Germinal center (tissue), 1 donor: ENCODE results near the gene BDKRB1.

Experiments
- DNase-seq: peaks from one replicate; pipeline ENCODE4 v3.0.0; 2012; ENCODE audit warnings: mixed read lengths, low spot score

Gene BDKRB1

DNA sequence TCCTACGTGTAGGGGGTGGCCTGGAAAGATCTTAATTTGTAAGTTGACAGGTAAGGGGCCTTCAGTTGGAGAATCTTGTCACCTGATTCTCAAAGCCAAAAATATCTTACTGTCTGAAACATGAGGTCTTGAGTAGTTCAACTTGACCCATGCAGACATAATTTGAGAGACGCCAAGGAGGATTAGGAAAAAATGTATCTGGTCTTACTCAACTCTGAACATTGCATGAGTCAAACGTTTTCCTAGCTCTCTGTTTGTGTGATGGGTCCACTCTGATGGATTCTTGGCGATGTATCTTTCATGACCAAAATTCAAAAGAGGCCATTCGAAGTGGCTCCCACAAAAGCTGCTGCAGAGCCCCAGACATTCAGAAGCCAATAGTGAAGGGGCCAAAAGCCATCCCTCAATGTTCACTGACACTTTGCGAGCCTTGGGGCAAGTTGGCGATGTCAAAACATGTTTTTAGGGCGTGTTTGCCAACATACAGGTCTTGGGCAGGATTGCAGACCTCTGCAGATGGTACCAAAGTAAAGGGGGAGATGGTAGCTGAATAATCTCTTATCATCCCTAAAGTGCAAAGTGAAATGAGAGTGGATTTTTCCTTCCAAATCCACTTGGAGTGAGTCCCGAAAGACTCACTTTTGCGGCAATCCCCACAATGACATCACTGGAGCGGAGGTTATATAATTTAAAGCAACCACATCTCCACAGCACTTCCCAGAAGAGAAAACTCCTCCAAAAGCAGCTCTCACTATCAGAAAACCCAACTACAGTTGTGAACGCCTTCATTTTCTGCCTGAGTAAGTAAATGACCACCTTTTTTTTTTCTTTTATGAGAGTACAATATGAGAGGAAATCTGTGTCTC, at the start of gene BDKRB1:
Gene BDKRB1, plus strand, starts transcription at position 710 of the 866 bp plus-strand sequence. CDS start 7,473 bp downstream, outside the sequence.
- no peak for DNase-seq

DNA sequence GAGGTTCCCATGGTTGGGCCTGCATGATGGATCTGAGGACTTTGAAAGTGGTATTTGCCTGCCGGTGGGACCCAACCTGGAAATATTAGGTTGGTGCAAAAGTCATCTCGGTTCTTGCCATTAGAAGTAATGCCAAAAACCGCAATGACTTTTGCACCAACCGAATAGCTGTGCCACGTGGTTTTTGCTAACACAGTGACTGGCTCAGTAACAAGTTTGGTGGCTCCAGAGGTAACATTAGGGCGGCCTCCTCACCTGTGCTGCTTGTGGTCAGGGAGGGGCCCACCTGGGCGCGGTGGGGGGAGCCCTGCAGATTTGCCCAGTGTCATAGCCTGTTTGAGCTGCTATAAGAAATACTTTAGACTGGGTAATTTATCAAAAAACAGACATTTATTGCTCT, 49.5 kb upstream of the BDKRB1 start:
- DNase-seq: no peak

DNA sequence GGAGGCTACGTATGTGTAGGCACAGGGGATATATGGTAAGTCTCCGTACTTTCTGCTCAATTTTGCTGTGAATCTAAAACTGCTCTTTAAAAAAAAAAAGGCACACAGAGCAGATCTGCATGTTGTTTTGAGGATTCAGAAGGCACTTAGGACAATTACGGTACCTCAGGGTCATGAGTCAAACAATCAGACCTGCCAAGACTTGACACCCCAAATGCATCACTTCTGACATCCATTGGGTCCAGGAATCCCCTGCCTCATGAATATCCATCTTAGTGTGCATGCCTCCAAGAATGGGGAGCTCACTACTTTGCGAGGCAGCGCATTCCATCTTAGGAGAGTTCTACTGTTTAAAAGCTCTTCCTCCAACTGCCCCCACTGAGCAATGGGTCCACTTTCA, 48.3 kb upstream of the BDKRB1 start:
- DNase-seq: no peak

DNA sequence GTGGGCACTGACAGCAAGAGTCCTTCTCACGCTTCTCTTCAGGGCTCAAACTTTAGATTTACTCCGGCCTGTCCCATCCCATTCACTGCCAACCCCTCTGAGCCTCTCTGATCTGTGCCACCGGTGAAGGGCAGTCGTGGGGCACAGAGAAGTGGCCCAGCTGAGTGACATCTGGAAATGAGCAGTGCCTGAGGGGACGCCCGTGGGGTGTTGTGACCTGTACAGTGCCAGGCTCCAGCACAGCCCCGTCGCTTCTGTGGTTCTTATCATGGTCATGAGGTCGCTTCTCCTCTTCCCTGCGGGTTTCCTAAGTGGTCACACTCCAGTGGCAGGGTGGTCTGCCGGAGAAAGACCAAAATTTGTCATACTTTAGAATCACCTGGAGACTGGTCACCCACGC, 47.3 kb upstream of the BDKRB1 start:
- no peak for DNase-seq

DNA sequence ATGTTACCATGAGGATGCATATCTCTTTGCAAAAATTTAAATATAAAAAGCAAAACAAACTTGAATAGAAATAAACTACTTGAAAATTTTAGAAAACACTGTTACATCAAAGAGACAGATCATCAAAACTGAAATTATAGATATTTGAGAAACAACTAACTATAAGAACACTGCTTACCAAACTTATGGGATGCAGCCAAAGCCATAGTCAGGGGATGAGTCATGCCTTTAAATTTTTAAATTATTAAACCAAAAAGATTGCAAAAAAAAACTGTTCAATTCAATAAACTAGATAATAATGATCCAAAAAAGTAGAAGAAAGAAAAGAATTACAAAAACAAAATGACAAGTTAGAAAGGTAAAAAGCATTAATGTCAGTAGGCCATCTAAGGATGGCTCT, 43.9 kb upstream of the BDKRB1 start:
- DNase-seq: no peak

DNA sequence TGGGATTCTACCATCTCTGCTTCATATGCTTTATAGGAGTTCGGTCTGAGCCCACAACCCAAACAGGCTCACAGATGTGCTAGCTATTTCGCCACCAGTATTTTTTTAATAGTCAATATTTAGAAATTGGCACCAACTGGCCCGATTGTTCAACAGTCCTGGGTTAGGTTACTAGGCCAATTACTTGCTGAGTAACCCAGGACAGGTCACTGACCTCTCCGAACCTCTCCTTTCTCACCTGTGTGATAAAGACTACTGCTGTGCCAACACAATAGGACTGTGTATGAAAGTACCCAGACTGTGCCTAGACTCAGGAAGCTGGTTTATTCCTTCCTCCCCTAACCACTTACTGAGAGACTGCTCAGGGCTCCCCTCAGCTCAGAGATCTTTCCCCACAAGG, 43.1 kb upstream of the BDKRB1 start:
- DNase-seq: no peak

DNA sequence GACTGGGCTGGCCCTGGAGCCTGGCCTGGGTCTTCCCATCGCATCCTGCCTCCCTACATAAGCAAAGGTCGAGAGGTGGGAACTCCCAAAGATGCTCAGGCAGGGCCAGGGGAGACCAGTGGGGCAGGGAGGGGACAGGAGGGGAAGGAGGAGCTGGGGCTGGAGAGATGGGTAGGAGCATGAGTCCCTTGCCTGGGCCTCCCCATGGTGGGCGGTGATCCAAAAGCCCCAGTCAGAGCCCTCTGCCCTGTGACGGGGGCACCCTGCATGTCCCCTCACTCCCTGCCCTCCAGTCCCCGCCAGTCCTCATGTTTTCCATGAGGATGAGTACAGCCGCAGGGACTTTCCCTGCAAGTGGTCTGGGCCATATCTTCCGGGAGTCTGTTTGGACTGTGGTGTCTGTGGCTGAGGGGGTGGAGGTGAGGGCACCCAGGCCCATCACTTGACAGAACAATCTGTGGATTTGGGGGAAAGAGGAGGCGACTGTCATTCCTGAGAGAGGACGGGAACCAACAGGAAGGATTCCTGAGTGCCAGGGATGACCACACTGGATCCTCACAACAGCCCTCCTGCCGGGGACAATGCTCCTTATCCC, 42.0 kb upstream of the BDKRB1 start:
- no peak for DNase-seq

DNA sequence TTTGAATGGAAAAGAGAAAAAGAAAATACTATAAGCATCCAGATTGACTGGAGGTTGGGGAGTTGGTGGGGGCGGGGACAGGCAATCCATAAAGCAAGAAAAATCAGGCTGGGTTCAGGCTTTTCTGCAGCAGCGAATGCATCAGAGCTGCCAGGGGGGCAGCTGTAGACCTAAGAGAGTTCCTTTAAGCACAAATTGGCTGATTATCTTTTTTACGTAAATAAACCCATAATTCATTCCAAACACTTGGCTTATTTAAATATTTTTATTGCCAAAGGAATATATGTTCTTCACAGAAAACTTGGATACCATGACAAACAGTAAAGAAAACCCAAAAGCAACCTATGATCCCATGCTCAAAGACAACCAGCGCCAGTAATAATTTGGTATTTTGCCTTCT, 41.2 kb upstream of the BDKRB1 start:
- DNase-seq: no peak

DNA sequence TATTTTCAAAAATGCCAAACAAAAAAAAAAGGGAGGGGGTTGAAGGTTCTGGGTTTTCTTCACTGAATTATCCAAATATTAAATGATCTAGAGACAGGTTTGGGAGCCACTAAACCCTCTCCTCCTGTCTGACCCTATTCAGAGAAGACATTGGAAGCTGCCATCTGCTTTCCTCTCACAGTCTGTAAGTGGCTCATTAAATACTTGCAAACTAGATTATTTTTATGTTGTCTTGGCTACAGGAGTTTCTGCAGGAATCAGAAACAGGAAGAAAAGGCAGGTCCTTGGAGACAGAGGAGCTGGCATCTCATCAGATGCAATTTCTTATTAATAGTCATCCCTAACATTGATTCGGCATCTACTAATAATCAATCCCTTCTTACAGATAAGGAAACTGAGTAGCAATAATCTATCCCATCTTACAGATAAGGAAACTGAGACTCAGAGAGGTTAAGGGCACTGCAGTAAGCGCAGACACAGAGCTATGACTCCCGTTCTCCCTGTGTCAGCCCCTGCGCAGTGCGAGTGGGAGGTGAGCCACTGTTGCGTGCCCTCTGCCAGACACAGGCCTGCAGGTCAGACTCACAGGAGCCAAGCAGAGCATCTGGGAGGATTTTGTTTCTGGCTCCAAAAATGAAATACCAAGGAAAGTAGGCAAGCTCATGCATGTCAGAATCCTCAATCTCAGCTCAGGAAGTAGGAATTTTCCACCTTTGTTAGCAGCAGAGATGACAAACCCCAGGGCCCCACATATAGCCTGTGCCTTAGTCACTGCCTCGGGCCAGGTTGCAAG, 40.4 kb upstream of the BDKRB1 start:
- DNase-seq: no peak

DNA sequence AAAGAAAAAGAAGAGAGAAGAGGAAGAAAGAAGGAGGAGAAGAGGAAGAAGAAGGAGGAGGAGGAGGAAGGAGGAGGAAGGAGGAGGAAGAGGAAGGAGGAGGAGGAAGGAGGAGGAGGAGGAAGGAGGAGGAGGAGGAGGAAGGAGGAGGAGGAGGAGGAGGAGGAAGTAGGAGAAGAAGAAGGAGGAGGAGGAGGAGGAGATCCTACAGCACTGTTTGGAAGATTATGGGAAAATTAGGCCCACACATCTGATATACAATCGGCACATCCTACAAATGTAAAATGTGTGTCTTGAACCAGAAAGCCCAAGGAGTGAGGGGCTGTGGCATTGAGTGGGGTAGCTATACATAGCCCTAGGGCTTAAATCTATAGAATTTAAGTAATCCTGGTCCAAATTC, 39.4 kb upstream of the BDKRB1 start:
- no peak for DNase-seq

DNA sequence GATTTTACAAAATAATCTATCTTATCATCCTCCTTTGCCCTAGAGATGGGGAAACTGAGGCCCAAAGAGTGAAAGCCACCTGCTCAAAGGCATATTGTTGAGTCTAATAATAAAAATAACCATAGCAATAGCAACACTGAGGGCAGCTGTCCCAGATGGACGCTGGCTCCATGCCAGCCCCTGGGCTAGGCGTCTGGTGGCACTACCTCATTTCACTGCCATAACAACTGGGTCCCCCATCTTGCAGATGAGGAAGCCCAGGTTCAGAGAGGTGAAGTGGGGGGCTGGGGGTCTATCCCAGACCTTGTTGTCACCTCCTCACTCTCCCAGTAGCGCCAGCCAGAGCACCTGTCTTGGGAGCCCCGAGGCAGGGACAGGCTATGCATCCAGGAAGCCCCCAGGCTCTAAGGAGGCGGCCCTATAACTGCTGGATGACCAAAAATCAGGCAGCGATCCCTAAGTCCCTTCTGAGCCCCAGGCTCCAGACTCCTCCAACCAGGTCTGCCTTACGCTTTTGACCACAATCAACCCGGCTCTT, 38.6 kb upstream of the BDKRB1 start:
- DNase-seq: no peak

DNA sequence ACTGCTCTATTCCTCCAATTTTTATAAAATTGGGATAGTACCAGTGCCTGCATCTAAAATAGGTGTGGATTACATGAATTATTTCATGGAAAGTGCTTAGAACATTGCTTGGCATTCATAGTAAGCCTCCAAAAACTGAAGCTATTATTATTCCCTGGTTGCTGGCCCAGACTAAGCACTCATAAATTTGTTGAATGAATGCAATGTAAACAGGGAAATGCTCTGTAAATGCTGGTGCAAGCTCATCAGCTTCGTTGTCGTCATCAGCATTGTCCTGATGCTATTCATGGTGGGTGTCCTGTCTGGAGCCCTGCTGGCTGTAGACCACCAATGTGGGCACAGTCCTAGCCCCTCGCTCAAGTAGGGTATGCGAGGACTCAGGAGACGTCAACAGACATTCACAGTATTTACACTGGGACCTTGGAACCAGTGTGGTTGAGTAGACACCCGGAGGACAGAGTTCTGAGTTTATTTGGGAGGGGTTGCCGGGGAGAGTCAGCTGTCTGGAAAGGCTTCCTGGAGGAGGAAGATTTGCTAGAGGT, 34.8 kb upstream of the BDKRB1 start:
- DNase-seq: no peak

DNA sequence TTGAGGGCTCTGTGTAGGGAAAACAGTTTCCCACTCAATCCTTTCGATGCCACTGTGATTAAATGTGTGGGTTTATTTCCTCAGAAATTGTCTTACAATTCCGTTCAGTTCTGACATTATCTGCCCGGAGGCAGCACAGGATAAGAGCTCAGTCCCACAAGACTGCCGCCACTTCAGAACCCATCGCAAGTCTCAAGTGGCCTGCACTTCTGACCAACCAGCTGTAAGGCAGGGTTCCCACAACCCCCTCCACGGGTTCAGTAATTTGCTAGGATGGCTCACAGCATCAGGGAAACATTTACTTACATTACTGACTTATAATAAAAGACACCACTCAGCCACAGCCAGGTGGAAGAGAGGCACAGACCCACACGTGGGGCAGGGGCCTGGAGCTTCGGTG, 34.2 kb upstream of the BDKRB1 start:
- DNase-seq: no peak

DNA sequence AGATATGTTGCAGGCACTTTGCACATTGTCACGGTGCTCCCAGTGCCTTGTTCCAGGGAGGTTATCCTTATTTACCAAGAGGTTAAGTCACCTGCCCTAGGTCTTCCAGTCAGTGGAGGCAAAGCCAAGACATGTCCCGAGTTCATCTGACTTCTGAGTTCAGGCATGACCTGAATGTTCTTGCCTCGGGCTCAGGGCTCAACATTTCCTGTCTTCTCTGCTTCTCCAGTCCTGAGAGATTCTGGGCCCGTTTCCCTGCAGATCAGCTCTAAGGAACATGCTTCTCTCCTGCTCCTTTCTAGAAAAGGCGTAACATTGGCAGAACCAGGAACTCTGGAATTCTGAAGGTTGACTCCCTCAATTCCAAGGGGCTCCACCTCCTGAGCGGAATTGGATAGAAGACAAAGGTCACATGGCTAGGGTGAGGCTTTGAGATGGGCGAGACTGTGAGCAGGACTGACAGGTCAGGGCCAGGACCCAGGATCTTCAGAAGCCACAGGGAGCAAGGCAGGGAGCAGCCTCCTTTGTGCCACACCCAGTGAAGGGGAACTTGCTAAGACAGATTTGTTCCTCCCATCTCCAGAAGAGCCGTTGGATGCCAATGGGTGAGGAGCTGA, 31.4 kb upstream of the BDKRB1 start:
- DNase-seq: no peak

DNA sequence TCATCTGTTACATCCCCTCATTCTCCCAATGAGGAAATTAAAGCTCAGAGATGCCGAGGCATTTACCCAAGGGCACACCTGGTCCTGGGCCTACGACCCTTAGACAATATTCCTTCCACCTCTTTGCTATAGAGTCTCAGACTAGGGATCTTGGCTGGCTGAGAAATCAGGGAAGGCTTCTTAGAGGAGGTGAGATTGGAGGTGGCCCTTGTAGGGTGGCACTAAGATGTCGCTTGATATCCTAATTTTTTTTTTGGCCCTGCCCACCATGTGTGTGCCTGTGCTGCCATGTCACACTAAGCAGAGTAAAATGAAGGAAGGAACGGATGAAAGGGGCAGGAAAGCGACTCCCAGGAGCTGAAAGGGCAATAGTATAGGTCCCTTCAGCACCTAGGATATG, 30.8 kb upstream of the BDKRB1 start:
- DNase-seq: no peak

DNA sequence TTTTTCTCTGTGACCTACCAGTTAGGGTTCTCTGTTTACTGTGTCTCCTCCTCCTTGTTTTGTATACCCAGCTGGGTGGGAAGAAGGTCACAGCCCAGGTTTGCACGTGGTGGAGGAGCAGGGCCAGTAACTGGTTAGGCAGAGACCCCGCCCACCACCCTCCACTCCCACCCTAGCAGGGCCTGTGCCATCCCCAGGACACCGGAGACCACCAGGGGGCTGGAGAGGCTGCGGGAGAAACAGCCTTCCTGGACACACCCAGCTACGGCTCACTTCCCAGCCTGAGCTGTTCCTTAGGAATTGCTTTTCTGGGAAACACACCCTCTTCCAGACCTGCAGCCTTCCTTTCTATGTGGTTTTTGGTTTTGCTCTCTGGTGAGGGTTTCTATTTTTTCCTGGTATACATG, 30.3 kb upstream of the BDKRB1 start:
- no peak for DNase-seq

DNA sequence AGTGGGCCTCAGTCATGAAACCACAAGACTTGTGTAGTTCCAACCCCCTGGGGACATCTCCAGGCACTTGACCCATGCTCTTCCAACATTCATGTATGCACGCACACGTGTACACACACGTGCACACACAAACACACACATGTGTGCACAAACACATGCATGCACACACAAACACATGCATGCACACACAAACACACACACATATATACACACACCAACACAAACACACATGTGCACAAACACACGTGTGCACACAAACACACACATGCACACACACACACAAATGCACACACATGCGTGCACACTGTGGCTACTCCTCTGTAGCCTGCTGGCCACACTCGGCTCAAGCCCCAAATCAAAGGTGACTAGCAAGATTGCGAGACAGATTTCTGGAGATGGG, 28.6 kb upstream of the BDKRB1 start:
- DNase-seq: no peak

DNA sequence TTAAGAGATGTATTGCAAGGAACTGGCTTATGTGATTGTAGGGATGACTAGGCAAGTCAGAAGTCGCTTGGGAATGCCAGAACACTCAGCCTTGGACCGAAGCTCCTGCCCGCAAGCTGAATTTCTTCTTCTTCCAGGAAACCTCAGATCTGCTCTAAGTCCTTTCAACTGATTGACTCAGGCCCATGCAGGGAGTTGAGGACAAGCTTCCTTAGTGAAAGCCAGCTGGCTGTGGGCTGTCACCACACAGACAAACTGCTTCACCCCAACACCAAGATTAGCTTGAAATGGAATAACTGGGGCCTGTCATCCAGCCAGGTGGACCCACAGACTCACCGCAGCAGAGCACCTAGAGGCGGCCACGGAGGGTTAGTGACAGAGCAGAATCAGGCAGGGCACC, 26.7 kb upstream of the BDKRB1 start:
- DNase-seq: no peak

DNA sequence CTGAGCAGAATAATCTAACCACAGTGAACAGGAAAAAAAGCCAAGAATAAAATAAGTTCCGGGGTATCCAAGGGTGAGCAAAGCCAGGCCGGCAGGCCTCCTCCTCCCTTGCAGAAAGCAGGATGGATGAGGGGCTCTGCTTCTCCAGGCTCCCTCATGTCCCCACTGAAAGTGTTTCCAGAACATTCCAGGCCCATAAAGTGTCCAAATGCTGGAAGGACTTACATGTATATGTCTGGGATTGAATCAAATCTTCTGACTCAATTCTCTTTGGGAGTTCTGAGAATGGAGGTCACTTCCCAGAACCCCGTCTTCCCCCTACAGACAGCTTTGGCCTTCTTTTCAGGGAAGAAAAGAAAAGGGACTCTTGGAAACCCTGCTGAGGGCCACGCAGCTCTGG, 25.0 kb upstream of the BDKRB1 start:
- no peak for DNase-seq

DNA sequence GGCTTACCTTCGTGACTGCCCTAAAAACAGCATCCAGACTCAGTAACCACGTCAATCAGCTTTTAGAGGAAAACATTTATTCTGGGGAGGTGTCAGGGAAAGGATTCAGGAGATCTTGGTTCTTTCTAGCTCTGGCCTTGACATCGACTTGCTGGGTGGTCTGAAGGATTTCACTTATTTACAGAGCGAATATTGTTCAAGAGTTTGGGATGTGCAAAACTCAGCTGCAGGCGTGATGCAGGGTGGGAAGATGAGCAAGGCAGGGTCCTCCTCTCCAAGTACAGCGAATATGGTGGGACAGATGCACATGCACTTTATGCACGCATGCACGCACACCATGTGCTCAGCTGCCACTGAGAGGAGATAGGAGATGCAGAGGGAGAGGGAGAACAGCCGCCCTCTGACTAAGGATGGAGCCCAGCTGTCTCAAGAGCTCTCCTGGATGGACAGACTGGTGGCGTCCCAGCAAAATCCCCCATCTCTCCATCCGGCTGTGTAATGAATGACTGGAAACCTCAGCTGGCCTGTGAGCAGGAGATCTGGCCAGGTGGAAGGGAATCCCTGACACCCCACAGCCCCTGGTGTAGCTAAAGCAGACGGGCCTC, 24.4 kb upstream of the BDKRB1 start:
- no peak for DNase-seq

DNA sequence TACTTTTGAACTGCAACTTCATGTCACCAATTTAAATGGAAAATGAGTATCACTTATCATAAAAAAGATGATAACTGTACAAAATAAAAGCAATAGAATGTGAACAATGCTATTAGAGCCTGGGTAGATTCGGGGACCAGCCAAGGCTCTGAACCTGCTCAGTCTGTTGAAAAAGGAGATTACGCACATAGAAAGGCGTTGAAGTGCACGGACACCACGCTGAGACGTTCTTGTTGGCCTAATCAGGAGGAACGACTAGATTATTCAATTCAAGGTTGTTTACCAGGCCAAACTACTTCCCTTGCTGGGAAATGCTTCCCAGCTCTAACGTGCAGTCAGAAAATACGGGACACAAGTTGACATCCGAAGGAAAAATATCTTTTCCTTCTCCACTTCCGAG, 23.5 kb upstream of the BDKRB1 start:
- no peak for DNase-seq

DNA sequence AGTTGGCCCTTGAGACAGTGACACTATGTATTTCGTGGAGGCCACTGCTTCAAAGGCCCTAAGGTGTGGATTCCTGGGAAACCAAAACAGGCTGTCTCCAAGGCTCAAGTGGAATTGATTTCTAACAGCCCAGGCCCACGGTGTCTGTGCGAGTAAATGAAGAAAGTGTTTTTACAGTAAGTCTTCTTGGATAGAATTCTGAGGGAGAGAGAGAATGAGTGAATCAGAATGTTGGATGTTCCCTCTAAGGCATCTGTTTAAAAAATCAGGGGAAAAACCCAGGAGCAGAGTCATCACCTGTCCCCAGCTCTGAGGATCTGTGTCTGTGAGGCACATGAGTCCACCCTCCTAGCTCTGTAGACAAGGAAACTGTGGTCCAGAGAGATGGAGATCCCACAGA, 22.3 kb upstream of the BDKRB1 start:
- DNase-seq: no peak
